A673 (cell line): Measurements from ENCODE around the gene SSPN. TPM values are rescaled to one million over a fixed set of nuclear protein-coding genes. Genes with fewer than 3 reads are reported as not detected.

Experiments
- BruUV-seq: library from RNA; stranded (reverse); fragments of 400-500 nt; replicated peaks from 2 replicates; lab custom pipeline; 2021; lab: Mats Ljungman, UMichigan
- CTCF ChIA-PET: fragments of 300-600 bp; sonication (Branson Sonifier 250); formaldehyde crosslinking; loops from one replicate; lab custom pipeline; 2022; ENCODE audit warnings: antibody characterized with exemption; lab: Charles Lee
- POLR2A ChIA-PET: fragments of 300-600 bp; sonication (Branson Sonifier 250); formaldehyde crosslinking; loops from one replicate; lab custom pipeline; 2022; ENCODE audit warnings: antibody characterized with exemption; ENCODE audit not compliant: low non-redundant PET; lab: Charles Lee
- DNase-seq: peaks from one replicate; pipeline ENCODE4 v3.0.0-alpha.2; 2015; ENCODE audit warnings: low spot score
- H3K27ac ChIP-seq: fragments of 200-600 bp; sonication (generic); 2 replicates; pipeline ENCODE4 v1.5.1; 2016; ENCODE audit warnings: mixed run types, low read depth, mild to moderate bottlenecking, mixed read lengths, antibody characterized with exemption, low read length; ENCODE audit not compliant: poor library complexity, severe bottlenecking
- H3K27me3 ChIP-seq: fragments of 200-600 bp; sonication (generic); replicated peaks from 2 replicates; pipeline ENCODE4 v1.6.1; 2017; ENCODE audit warnings: mixed run types, low read depth, mild to moderate bottlenecking, mixed read lengths, antibody characterized with exemption, low read length; ENCODE audit not compliant: insufficient read depth, poor library complexity
- H3K36me3 ChIP-seq: fragments of 200-600 bp; sonication (generic); 2 replicates; pipeline ENCODE4 v1.6.1; 2016; ENCODE audit warnings: mixed run types, mild to moderate bottlenecking, mixed read lengths, antibody characterized with exemption, low read length; ENCODE audit not compliant: insufficient read depth, poor library complexity, severe bottlenecking
- H3K4me1 ChIP-seq: fragments of 200-600 bp; sonication (generic); 2 replicates; pipeline ENCODE4 v1.6.1; 2017; ENCODE audit warnings: mixed run types, mild to moderate bottlenecking, mixed read lengths, antibody characterized with exemption, low read length; ENCODE audit not compliant: insufficient read depth, poor library complexity, severe bottlenecking
- H3K4me3 ChIP-seq: fragments of 200-600 bp; sonication (generic); 2 replicates; pipeline ENCODE4 v1.5.1; 2016; ENCODE audit warnings: low read depth, mixed run types, mild to moderate bottlenecking, mixed read lengths, low read length; ENCODE audit not compliant: poor library complexity, severe bottlenecking
- H3K9me3 ChIP-seq: fragments of 200-600 bp; sonication (generic); 2 replicates; pipeline ENCODE4 v1.6.1; 2016; ENCODE audit warnings: mixed run types, low read depth, mild to moderate bottlenecking, mixed read lengths, antibody characterized with exemption, low read length; ENCODE audit not compliant: poor library complexity, severe bottlenecking
- EZH2 ChIP-seq: fragments of 200-600 bp; sonication (generic); IDR thresholded peaks from 2 replicates; pipeline ENCODE4 v1.6.1; 2017; ENCODE audit warnings: borderline replicate concordance, low read depth, mild to moderate bottlenecking, mixed read lengths, antibody characterized with exemption, low read length; ENCODE audit not compliant: poor library complexity, severe bottlenecking
- intact Hi-C: fragments of 100-400 bp; cut with micrococcal nuclease; formaldehyde crosslinking; loops from one replicate; pipeline ENCODE4 v1.10.0; 2022; ENCODE audit not compliant: unreplicated experiment
- total RNA-seq: library from RNA; stranded (reverse); gene quantifications from 2 replicates; pipeline ENCODE4 v1.2.3, GENCODE V29; 2021
- TF ChIP-seq, protein P1 (sequence below): fragments of 300-800, 200-600 bp; sonication (generic); conservative IDR thresholded peaks from 2 replicates; pipeline ENCODE4 v1.5.1; 2017; ENCODE audit warnings: low read depth, mild to moderate bottlenecking, antibody characterized with exemption, low read length, moderate library complexity, mixed read lengths

SSPN gene
- total RNA-seq, 1 experiment from 2014 or later = 9.8 TPM

DNA sequence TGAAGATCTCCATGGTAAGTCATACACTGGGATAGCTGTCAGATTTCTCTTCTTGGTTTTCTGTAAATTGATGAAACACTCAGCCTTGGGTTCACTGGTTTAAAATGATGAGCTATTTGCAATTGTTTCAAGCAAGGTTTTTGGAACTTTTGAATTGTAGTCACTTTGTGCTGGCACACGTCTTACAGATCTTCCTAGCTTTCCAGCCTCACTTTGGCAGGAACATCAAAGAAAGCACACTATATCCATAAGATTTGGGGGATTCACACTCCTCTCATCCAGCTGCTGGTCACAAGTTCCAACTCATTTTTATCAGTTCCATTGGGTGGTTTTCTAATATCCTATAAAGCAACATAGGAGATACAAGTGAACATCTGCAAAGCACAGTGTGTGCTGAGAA is 16.0 kb downstream of the SSPN start:
- DNase-seq = no peak
- BruUV-seq = no TSS peak
- CTCF ChIA-PET = no interaction called here
- no peaks in the 10 kb centered on the region for H3K27me3 ChIP-seq
- intact Hi-C loops = no loop called here
- no peaks in the 10 kb centered on the region for H3K36me3 ChIP-seq
- no peaks in the 10 kb centered on the region for H3K4me1 ChIP-seq
- TF ChIP-seq, protein P1, sequence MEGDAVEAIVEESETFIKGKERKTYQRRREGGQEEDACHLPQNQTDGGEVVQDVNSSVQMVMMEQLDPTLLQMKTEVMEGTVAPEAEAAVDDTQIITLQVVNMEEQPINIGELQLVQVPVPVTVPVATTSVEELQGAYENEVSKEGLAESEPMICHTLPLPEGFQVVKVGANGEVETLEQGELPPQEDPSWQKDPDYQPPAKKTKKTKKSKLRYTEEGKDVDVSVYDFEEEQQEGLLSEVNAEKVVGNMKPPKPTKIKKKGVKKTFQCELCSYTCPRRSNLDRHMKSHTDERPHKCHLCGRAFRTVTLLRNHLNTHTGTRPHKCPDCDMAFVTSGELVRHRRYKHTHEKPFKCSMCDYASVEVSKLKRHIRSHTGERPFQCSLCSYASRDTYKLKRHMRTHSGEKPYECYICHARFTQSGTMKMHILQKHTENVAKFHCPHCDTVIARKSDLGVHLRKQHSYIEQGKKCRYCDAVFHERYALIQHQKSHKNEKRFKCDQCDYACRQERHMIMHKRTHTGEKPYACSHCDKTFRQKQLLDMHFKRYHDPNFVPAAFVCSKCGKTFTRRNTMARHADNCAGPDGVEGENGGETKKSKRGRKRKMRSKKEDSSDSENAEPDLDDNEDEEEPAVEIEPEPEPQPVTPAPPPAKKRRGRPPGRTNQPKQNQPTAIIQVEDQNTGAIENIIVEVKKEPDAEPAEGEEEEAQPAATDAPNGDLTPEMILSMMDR = no peak
- TF ChIP-seq EZH2 = no peak
- no peaks in the 10 kb centered on the region for H3K9me3 ChIP-seq
- no peak overlapping the region for H3K27ac ChIP-seq
- POLR2A ChIA-PET = no interaction called here
- H3K4me3 ChIP-seq = no peak overlapping the region

DNA sequence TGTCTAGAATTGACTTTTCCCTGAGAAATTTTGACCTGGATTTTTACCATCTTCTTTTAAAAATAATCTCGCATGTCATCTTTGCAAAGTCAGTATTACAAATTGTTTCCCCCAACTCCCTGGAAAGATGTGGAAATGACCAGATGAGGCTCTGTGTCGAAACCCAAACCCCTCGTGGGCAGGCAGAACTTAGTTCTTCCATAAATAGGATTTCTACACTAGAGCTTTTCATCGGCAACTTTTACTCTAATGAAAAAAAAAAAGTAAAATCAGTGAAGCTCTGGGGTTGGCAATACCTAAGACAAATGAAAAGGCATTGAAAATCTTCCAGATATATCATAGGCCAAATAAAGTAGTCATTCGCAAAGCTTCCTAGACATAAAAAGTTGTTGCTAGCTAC is 17.0 kb downstream of the SSPN start:
- TF ChIP-seq, protein P1 = no peak
- TF ChIP-seq EZH2 = no peak
- POLR2A ChIA-PET = no interaction called here
- BruUV-seq = no TSS peak
- no peaks in the 10 kb centered on the region for H3K27me3 ChIP-seq
- intact Hi-C loops = no loop called here
- no peak overlapping the region for H3K4me3 ChIP-seq
- DNase-seq = no peak
- H3K36me3 ChIP-seq = no peaks in the 10 kb centered on the region
- no peaks in the 10 kb centered on the region for H3K9me3 ChIP-seq
- H3K4me1 ChIP-seq = no peaks in the 10 kb centered on the region
- CTCF ChIA-PET = no interaction called here
- no peak overlapping the region for H3K27ac ChIP-seq

DNA sequence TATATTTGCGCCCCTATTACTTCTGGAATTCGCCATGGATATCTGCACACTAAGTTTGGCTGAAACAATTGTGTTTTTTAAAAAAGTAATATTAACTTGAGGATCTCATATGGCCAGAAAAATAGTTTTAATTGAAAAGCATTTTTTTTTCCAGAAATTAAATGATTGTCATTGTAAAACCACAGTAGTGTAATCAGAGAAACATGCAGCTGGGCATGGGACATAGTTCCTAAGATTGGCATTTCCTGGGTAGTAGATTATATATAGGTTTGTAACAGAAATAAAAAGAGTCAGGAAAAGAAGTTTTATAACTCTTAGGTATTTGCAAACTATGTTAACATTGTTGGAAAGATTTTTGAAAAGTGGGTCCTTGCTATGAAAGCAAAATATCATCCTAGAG is 17.6 kb downstream of the SSPN start:
- Histone ChIP-seq H3K4me1 (no peaks in the 10 kb centered on the region), H3K27me3 (no peaks in the 10 kb centered on the region), H3K9me3 (no peaks in the 10 kb centered on the region), H3K27ac (no peak overlapping the region), H3K36me3 (no peaks in the 10 kb centered on the region), H3K4me3 (no peak overlapping the region)
- no peak for DNase-seq
- ChIA-PET CTCF (no interaction called here), POLR2A (no interaction called here)
- BruUV-seq = no TSS peak
- intact Hi-C loops = no loop called here
- TF ChIP-seq, protein P1 = no peak
- no peak for TF ChIP-seq EZH2
